NCI-H128 (cell line): ENCODE data around the gene C11orf52.
"Not testable (repeated sequence)": the region's sequence is repeated elsewhere in the genome, so short reads cannot be mapped to it uniquely, and the experiment has no call there.

ENCODE experiments used
- DNase-seq: peaks from one replicate; lab custom pipeline; 2025; ENCODE audit not compliant: unreplicated experiment; lab: John Stamatoyannopoulos, UW

Gene C11orf52

GRCh38 chr11:111912535-111912934, 6.2 kb upstream of the C11orf52 start, which contains the start of gene HSPB2:
HSPB2 (plus strand) TSS chr11:111912734; CDS start chr11:111912830, 96 bp downstream.
- no peak for DNase-seq

GRCh38 chr11:111913031-111913861, 5.5 kb upstream of the C11orf52 start:
- no peak for DNase-seq

- no peak for DNase-seq
These were observed 4.7 kb upstream of the C11orf52 start for GRCh38 chr11:111913997-111914396.

- no peak for DNase-seq
These were observed 1.9 kb upstream of the C11orf52 start for GRCh38 chr11:111916768-111917167.

GRCh38 chr11:111917312-111917711, 1.4 kb upstream of the C11orf52 start:
- no peak for DNase-seq

GRCh38 chr11:111917788-111918187, 925 bp upstream of the C11orf52 start:
- DNase-seq, result no peak

- DNase-seq, result no peak
These were observed 2.2 kb downstream of the C11orf52 start for GRCh38 chr11:111920908-111921307.

GRCh38 chr11:111921541-111922230, 3.0 kb downstream of the C11orf52 start:
- DNase-seq, result no peak

- DNase-seq, result no peak
These were observed 4.1 kb downstream of the C11orf52 start for GRCh38 chr11:111922803-111923202.

GRCh38 chr11:111923351-111923788, 4.7 kb downstream of the C11orf52 start:
- no peak for DNase-seq

GRCh38 chr11:111923951-111924350, 5.2 kb downstream of the C11orf52 start:
- no peak for DNase-seq

GRCh38 chr11:111925953-111926352, 7.2 kb downstream of the C11orf52 start:
- no peak for DNase-seq

- peak; percentile 98 for DNase-seq
These were observed 8.0 kb downstream of the C11orf52 start for GRCh38 chr11:111926505-111927391.

GRCh38 chr11:111930472-111930871, 11.8 kb downstream of the C11orf52 start:
- no peak for DNase-seq

- no peak for DNase-seq
These were observed 13.9 kb downstream of the C11orf52 start for GRCh38 chr11:111932611-111932950.

GRCh38 chr11:111933176-111933575, 14.5 kb downstream of the C11orf52 start:
- not testable (repeated sequence) for DNase-seq

GRCh38 chr11:111933872-111934271, 15.2 kb downstream of the C11orf52 start:
- no peak for DNase-seq

- no peak for DNase-seq
These were observed 15.6 kb downstream of the C11orf52 start for GRCh38 chr11:111934306-111934705.

- DNase-seq, result no peak
These were observed 16.8 kb downstream of the C11orf52 start for GRCh38 chr11:111935317-111936039.

GRCh38 chr11:111936040-111936540, 17.4 kb downstream of the C11orf52 start:
- DNase-seq, result no peak

GRCh38 chr11:111937461-111937769, 18.7 kb downstream of the C11orf52 start:
- DNase-seq, result no peak
